Colonic mucosa (tissue), 4 donors: ENCODE results near the gene SRRD. TPM values are rescaled to one million over a fixed set of nuclear protein-coding genes. Genes with fewer than 3 reads are reported as not detected.

ENCODE experiments used
- DNase-seq: peaks from one replicate; pipeline ENCODE4 v3.0.0-alpha.2; 2020
- H3K27ac ChIP-seq: fragments of 200-600 bp; one replicate; pipeline ENCODE4 v1.8.0; 2021
- H3K27me3 ChIP-seq: fragments of 200-600 bp; one replicate; pipeline ENCODE4 v1.8.0; 2021
- H3K36me3 ChIP-seq: fragments of 200-600 bp; one replicate; pipeline ENCODE4 v1.8.0; 2021
- H3K4me1 ChIP-seq: fragments of 200-600 bp; one replicate; pipeline ENCODE4 v1.8.0; 2021; ENCODE audit warnings: mild to moderate bottlenecking
- H3K4me3 ChIP-seq: fragments of 200-600 bp; one replicate; pipeline ENCODE4 v1.8.0; 2021
- H3K9ac ChIP-seq, 2 donors: one replicate each; pipeline ENCODE4 v1.7.0; 2013; ENCODE audit warnings: control low read depth in 2 of 2, low read depth in 2 of 2, low read length in 2 of 2
- H3K9me3 ChIP-seq: fragments of 200-600 bp; one replicate; pipeline ENCODE4 v1.8.0; 2021
- intact Hi-C: fragments of 100-400 bp; cut with DNase I; formaldehyde crosslinking; loops from one replicate; pipeline ENCODE4 v1.14.1; 2022
- total RNA-seq, 2 donors: library from RNA; stranded (reverse); fragmentation: NEBNext Ultra II Directional in 1 of 2; extraction: Animal tissue kit (Norgen Biotek cat#: 25700) in 1 of 2; gene quantifications; one replicate each; pipeline ENCODE4 v1.2.1, GENCODE V29; 2021
- TF ChIP-seq, protein P1 (sequence below): fragments of 200-600 bp; IDR thresholded peaks from one replicate; pipeline ENCODE4 v1.8.0; 2022; ENCODE audit warnings: antibody characterized with exemption, mild to moderate bottlenecking
- donor health status: healthy.
- donor health status: DM: no; HTN: no; CAD: no.
- donor health status: DM: no; HTN: no; CAD: no.

Gene SRRD
- total RNA-seq, 2 donors from 2014 or later = 11.8 to 16.4 TPM

DNA sequence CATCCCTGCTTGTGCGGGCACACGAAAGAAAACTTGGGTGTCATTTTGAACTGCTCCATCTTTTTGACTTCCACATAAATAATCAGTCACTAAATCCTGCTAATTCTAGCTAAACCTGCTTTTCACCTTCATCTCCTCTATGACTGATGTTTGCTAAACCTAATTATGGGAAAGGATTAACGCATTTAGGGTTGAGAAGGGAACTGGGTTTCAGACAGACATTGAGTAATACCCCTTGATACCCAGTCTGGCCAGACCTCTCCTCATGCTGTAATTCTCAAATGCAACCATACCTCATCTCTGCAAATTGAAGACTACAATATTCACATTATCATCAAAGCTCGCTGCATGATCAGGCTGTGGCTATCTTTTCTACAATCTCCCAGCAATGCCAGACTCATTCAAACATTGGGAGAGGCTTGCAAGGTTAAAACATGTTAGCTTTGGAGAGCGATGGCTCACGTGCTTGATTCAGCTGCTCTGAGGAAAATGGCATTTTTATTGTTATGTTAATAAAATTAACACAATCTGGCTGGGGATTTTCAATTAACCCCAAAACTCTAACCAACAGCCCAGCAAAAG lies 2.5 kb upstream of the SRRD start:
- Histone ChIP-seq H3K9ac (no peak overlapping the region), H3K9me3 (no peaks in the 10 kb centered on the region), H3K4me1 (peaks cover 9% of the 10 kb centered on the region), H3K27me3 (no peaks in the 10 kb centered on the region), H3K36me3 (no peaks in the 10 kb centered on the region), H3K4me3 (no peak overlapping the region), H3K27ac (no peak overlapping the region)
- intact Hi-C loops = no loop called here
- no peak for DNase-seq
- TF ChIP-seq, protein P1, sequence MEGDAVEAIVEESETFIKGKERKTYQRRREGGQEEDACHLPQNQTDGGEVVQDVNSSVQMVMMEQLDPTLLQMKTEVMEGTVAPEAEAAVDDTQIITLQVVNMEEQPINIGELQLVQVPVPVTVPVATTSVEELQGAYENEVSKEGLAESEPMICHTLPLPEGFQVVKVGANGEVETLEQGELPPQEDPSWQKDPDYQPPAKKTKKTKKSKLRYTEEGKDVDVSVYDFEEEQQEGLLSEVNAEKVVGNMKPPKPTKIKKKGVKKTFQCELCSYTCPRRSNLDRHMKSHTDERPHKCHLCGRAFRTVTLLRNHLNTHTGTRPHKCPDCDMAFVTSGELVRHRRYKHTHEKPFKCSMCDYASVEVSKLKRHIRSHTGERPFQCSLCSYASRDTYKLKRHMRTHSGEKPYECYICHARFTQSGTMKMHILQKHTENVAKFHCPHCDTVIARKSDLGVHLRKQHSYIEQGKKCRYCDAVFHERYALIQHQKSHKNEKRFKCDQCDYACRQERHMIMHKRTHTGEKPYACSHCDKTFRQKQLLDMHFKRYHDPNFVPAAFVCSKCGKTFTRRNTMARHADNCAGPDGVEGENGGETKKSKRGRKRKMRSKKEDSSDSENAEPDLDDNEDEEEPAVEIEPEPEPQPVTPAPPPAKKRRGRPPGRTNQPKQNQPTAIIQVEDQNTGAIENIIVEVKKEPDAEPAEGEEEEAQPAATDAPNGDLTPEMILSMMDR = no peak

DNA sequence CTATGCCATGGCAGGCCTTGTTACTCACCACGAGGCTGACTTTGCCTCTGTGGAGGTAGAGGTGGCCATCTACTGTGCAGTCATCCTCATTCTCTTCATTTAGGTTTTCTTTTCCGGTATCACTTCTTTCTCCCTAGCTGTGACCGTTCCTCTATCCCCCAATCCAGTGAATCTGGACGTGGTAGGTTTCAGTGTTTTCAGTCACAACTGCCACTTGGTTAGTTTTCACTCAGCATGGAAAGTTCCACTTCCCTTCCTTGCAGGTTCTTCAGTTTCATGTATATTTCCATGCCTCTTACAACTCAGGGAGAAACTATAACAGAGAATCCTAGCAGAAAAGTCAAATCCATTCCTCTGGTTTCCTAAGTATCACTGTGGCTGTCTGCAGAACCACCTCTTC lies 2.0 kb upstream of the SRRD start:
- TF ChIP-seq, protein P1 = no peak
- Histone ChIP-seq H3K27me3 (no peaks in the 10 kb centered on the region), H3K4me1 (peaks cover 9% of the 10 kb centered on the region), H3K4me3 (no peak overlapping the region), H3K9ac (peak overlapping the region in 1 of 2 donors; percentile 16), H3K9me3 (no peaks in the 10 kb centered on the region), H3K27ac (no peak overlapping the region), H3K36me3 (no peaks in the 10 kb centered on the region)
- DNase-seq = no peak
- intact Hi-C loops = no loop called here

GRCh38 chr22:26482161-26482560 lies 1.5 kb upstream of the SRRD start:
- H3K36me3 ChIP-seq = no peaks in the 10 kb centered on the region
- no peaks in the 10 kb centered on the region for H3K27me3 ChIP-seq
- H3K4me1 ChIP-seq = peaks cover 9% of the 10 kb centered on the region
- H3K4me3 ChIP-seq = no peak overlapping the region
- no peaks in the 10 kb centered on the region for H3K9me3 ChIP-seq
- peak overlapping the region in 1 of 2 donors; percentile 16 for H3K9ac ChIP-seq
- DNase-seq = no peak
- TF ChIP-seq, protein P1 = no peak
- intact Hi-C loops = no loop called here
- no peak overlapping the region for H3K27ac ChIP-seq

DNA sequence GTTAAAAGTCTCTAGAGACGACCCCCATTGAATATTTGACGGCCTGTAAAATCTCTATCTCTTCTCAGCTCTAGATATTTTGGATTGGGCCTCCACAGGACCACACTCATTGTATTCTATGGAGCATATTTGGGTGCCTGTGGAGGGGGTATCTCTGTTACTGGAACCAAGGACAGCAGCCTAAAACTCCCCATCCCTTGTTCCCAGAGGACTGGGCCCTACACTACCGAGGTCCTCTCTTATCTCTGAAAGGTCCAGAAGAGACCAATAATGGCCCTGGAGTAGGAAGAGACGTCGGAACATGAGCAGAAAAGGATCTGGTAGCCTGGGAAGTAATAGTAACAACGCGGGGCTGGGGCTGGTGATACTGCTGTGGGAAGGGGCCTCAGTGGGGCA lies 636 bp upstream of the SRRD start:
- Histone ChIP-seq H3K4me3 (peak overlapping the region; percentile 90), H3K4me1 (peaks cover 9% of the 10 kb centered on the region), H3K27ac (peak overlapping the region; percentile 91), H3K9me3 (no peaks in the 10 kb centered on the region), H3K9ac (peak overlapping the region; percentile 88 to 95), H3K36me3 (no peaks in the 10 kb centered on the region), H3K27me3 (no peaks in the 10 kb centered on the region)
- TF ChIP-seq, protein P1 = no peak
- intact Hi-C loops = no loop called here
- no peak for DNase-seq

DNA sequence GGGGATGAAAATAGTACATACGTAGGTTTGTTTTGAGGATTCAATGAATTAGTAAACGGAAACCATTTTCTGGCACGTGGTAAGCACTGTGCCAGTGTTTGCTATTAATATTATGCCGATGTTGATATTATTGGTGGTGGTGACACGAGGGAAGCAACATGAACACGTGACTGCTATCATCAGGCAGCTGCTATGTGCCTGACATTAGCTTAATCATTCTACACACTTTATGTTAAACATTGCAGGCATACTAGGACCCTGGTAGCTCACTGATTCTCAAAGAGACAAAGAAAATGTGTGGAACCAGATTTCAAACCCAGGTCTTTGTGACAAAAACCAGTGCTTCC lies 656 bp downstream of the SRRD start:
- Histone ChIP-seq H3K27me3 (no peaks in the 10 kb centered on the region), H3K4me1 (peaks cover 9% of the 10 kb centered on the region), H3K9ac (peak overlapping the region; percentile 75 to 95), H3K36me3 (no peaks in the 10 kb centered on the region), H3K9me3 (no peaks in the 10 kb centered on the region), H3K27ac (peak overlapping the region; percentile 91), H3K4me3 (peak overlapping the region; percentile 90)
- TF ChIP-seq, protein P1 = no peak
- DNase-seq = no peak
- intact Hi-C loops = no loop called here
